SK-N-MC (cell line): ENCODE results near the gene CAPS.

ENCODE experiments used
- EZH2 ChIP-seq: fragments of 200-600 bp; sonication (generic); IDR thresholded peaks from one replicate; pipeline ENCODE4 v1.6.1; 2017; ENCODE audit warnings: antibody characterized with exemption
- FOXP2 ChIP-seq: optimal IDR thresholded peaks from 2 replicates; pipeline ENCODE3; 2011; ENCODE audit warnings: mild to moderate bottlenecking, moderate library complexity; ENCODE audit not compliant: insufficient read depth; ENCODE audit errors: extremely low read length, control extremely low read depth
- POLR2AphosphoS5 ChIP-seq: IDR thresholded peaks from 2 replicates; pipeline ENCODE4 v1.6.1; 2012; ENCODE audit warnings: mild to moderate bottlenecking, low read depth, low read length, borderline replicate concordance

DNA sequence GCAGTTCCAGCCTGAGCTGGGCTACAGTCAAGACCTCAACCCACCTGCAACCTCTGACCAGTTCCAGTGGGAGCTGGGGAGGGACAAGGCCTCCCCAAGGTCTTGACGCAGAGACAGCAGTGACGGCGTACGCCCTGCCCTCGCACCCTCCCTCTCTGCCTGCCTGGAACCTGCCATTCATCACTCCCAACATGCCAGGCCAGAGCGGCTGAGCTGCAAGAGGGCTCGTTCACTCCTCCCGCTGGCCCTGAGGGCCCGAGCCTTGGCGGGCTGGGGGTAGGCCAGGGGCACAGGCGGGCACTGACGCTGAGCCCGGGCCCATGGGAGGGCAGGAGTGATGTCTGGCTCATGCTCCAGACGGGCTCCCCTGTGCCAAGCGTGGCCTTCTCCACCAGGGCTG lies 18.6 kb upstream of the CAPS start:
- no peak for TF ChIP-seq EZH2
- no peak for TF ChIP-seq POLR2AphosphoS5
- TF ChIP-seq FOXP2, result no peak
